ENCODE results near the gene HSF2. TPM values are rescaled to one million over a fixed set of nuclear protein-coding genes. Genes with fewer than 3 reads are reported as not detected.
A peak's percentile ranks its signal among the peaks of the same experiment; 100 is the strongest.
"Not testable (repeated sequence)": the region's sequence is repeated elsewhere in the genome, so short reads cannot be mapped to it uniquely, and the experiment has no call there.

The HSF2 gene
- polyA plus RNA-seq, 12 donors, result 23.5 to 40.9 (median 32.2) TPM; not detected in 1

GRCh38 chr6:122445274-122445673, 45.8 kb downstream of the HSF2 start:
- no peak for DNase-seq

- DNase-seq, result no peak
Observed at GRCh38 chr6:122449069-122449468, 49.6 kb downstream of the HSF2 start.

- no peak for DNase-seq
Observed at GRCh38 chr6:122452509-122452908, 53.1 kb downstream of the HSF2 start.

- no peak for DNase-seq
Observed at GRCh38 chr6:122454673-122455072, 55.2 kb downstream of the HSF2 start.

GRCh38 chr6:122455116-122455515, 55.7 kb downstream of the HSF2 start:
- DNase-seq, result not testable (repeated sequence)

- DNase-seq, result no peak
Observed at GRCh38 chr6:122458087-122458486, 58.6 kb downstream of the HSF2 start.

- DNase-seq, result no peak
Observed at GRCh38 chr6:122459240-122459639, 59.8 kb downstream of the HSF2 start.

GRCh38 chr6:122459865-122460416, 60.5 kb downstream of the HSF2 start:
- not testable (repeated sequence) for DNase-seq

- no peak for DNase-seq
Observed at GRCh38 chr6:122461885-122462284, 62.4 kb downstream of the HSF2 start.

GRCh38 chr6:122471107-122472021, 71.9 kb downstream of the HSF2 start, which contains the start of gene SERINC1:
Gene SERINC1, minus strand, starts transcription at chr6:122471807. Its CDS starts 70 bp downstream, at chr6:122471737.
- DNase-seq, result peak; percentile 98

GRCh38 chr6:122472022-122472340, 72.5 kb downstream of the HSF2 start:
- DNase-seq, result no peak

- DNase-seq, result no peak
Observed at GRCh38 chr6:122476131-122476530, 76.7 kb downstream of the HSF2 start.

- no peak for DNase-seq
Observed at GRCh38 chr6:122482750-122483080, 83.3 kb downstream of the HSF2 start.

Other genes starting within 250 kb of the HSF2 start
- gene SERINC1, start 72.2 kb downstream of the HSF2 start, polyA plus RNA-seq (ENCODE audit: insufficient read length in 12 of 12), result 100 to 1,000 TPM in 11 of 12 donors, not detected in 1; 119 to 189 (median 165) TPM
- 1 to 10 TPM in 10 of 12 donors, not detected in 2; 1.1 to 6.9 (median 1.8) TPM for gene PKIB, start 210.8 kb downstream of the HSF2 start, polyA plus RNA-seq (ENCODE audit: insufficient read length in 12 of 12)